GM12874 (cell line): ENCODE data around the gene KIN.

ENCODE experiments used
- TF ChIP-seq, protein P1 (sequence below): IDR thresholded peaks from 2 replicates; pipeline ENCODE4 v1.5.1; 2011; ENCODE audit warnings: low read depth, mild to moderate bottlenecking, control low read depth, low read length, moderate library complexity; ENCODE audit not compliant: insufficient read depth

Gene KIN

DNA sequence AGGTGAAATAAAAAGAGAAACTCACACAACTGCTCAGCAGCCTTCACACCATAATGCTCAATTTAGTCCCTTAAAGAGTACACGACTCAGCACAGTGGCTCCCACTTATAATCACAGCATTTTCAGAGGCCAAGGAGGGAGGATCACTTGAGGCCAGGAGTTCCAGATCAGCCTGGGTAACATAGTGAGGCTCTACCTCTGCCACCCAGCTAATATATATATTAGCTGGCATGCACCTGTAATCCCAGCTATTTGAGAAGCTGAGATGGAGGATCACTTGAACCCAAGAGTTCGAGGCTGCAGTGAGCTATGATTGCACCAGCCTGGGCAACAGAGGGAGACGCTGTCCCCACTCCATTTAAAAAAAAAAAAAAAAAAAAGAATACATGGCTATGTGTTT lies 82.5 kb downstream of the KIN start:
- TF ChIP-seq, protein P1, sequence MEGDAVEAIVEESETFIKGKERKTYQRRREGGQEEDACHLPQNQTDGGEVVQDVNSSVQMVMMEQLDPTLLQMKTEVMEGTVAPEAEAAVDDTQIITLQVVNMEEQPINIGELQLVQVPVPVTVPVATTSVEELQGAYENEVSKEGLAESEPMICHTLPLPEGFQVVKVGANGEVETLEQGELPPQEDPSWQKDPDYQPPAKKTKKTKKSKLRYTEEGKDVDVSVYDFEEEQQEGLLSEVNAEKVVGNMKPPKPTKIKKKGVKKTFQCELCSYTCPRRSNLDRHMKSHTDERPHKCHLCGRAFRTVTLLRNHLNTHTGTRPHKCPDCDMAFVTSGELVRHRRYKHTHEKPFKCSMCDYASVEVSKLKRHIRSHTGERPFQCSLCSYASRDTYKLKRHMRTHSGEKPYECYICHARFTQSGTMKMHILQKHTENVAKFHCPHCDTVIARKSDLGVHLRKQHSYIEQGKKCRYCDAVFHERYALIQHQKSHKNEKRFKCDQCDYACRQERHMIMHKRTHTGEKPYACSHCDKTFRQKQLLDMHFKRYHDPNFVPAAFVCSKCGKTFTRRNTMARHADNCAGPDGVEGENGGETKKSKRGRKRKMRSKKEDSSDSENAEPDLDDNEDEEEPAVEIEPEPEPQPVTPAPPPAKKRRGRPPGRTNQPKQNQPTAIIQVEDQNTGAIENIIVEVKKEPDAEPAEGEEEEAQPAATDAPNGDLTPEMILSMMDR, result no peak

- TF ChIP-seq, protein P1, result no peak
Observed at GRCh38 chr10:7704071-7705016, 83.4 kb downstream of the KIN start.

GRCh38 chr10:7703140-7703539 lies 84.7 kb downstream of the KIN start, which contains the start of gene ITIH2:
ITIH2 (plus strand) TSS chr10:7703316; CDS start chr10:7703435, 119 bp downstream.
- TF ChIP-seq, protein P1, result no peak

- TF ChIP-seq, protein P1, result no peak
Observed at GRCh38 chr10:7702288-7702812, 85.4 kb downstream of the KIN start.

DNA sequence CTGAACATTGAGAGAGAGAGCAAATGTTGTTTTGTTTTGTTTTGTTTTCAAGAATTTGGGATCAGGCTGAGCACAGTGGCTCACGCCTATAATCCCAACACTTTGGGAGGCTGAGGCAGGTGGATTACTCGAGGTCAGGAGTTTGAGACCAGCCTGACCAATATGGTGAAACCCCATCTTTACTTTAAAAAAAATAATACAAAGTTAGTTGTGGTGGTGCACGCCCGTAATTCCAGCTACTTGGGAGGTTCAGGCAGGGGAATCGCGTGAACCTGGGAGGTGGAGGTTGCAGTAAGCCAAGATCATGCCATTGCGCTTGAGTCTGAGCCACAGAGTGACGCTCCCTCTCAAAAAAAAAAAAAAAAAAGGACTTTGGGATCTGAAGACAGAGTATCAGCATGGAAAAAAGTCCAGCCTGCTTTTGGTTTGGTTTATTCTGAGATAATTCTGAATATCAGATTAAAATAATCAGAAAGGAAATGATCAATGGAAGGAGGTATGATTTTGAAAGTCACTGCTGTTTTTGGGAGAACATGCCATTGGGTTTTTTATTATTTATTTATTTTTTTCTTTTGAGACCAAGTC lies 86.5 kb downstream of the KIN start:
- TF ChIP-seq, protein P1, result no peak
